Activated CD4-positive, alpha-beta T cell treated with anti-CD3 and anti-CD28 coated beads for 24 hours (primary cell): ENCODE measurements around the gene PIP5K1C.

Experiments
- DNase-seq, 2 donors: peaks; one replicate each; pipeline ENCODE4 v3.0.0-alpha.2; 2020; ENCODE audit warnings: low read depth in 2 of 2

The PIP5K1C gene, protein sequence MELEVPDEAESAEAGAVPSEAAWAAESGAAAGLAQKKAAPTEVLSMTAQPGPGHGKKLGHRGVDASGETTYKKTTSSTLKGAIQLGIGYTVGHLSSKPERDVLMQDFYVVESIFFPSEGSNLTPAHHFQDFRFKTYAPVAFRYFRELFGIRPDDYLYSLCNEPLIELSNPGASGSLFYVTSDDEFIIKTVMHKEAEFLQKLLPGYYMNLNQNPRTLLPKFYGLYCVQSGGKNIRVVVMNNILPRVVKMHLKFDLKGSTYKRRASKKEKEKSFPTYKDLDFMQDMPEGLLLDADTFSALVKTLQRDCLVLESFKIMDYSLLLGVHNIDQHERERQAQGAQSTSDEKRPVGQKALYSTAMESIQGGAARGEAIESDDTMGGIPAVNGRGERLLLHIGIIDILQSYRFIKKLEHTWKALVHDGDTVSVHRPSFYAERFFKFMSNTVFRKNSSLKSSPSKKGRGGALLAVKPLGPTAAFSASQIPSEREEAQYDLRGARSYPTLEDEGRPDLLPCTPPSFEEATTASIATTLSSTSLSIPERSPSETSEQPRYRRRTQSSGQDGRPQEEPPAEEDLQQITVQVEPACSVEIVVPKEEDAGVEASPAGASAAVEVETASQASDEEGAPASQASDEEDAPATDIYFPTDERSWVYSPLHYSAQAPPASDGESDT

DNA sequence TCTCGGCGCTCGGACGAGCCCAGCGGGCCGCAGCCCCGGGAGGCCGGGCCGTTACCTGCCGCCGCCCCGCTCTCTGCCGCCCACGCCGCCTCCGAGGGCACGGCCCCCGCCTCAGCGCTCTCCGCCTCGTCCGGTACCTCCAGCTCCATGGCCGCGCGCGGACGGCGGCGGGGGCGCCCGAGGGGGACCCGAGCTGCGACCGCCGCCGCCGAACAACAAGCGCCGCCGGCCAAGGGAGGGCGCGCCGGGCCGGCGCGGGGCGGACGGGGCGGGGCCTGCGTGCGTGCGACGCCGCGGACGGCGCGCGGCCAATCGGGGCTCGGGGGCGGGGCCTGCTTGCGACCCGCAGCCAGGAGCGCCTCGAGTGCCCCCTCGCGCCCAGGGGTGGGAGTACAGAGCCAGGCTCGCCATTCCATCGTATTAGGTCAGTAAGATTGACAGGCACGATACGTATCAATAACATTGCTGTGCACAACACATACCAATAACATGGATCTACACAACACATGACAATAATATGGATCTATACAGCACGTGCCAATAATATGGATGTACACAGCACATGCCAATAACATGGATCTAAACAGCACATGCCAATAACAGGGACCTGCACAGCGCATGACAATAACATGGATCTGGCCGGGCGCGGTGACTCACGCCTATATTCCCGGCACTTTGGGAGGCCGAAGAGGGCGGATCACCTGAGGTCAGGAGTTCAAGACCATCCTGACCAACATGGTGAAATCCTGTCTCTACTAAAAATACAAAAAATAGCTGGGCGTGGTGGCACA is at the start of gene PIP5K1C:
Gene PIP5K1C (minus strand): TSS at position 227 of the 791 bp plus-strand sequence. CDS start 78 bp downstream, at position 149.
- peak; percentile 92 to 93 for DNase-seq

DNA sequence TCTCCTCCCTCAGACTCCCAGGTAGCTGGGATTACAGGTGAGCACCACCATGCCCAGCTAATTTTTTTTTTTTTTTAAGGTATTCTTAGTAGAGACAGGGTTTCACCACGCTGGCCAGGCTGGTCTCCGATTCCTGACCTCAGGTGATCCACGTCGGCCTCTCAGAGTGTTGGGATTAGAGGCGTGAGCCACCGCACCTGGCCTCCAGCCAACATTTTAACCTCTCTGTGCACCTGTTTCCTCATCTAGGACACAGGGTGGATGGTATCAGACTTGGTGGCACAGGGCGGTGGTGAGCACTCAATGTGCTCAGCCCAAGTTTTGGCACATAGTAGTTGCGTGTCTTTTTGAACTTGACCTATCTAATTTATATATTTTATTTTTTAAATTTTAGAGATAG is 48.7 kb upstream of the PIP5K1C start:
- DNase-seq: no peak

DNA sequence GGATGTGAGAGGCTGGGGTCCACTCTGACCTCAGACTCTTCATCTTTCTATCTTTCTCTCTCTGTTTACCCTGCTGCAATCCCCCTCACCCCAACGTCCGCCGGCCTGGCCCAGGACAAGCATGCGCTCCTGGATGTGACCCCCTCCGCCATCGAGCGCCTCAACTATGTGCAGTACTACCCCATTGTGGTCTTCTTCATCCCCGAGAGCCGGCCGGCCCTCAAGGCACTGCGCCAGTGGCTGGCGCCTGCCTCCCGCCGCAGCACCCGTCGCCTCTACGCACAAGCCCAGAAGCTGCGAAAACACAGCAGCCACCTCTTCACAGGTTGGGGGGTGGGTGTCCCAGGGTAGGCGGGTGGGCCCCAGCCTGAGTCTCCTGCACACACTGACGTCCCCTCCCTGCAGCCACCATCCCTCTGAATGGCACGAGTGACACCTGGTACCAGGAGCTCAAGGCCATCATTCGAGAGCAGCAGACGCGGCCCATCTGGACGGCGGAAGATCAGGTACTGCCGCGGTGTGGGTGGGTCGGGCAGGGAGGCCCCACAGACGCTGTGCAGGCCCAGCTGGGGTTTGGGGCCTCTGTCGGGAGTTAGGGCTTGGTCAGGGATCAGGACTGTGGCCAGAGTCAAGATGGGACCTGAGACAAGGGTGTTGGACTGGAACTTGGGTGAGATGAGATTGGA is 46.2 kb upstream of the PIP5K1C start:
- no peak for DNase-seq

DNA sequence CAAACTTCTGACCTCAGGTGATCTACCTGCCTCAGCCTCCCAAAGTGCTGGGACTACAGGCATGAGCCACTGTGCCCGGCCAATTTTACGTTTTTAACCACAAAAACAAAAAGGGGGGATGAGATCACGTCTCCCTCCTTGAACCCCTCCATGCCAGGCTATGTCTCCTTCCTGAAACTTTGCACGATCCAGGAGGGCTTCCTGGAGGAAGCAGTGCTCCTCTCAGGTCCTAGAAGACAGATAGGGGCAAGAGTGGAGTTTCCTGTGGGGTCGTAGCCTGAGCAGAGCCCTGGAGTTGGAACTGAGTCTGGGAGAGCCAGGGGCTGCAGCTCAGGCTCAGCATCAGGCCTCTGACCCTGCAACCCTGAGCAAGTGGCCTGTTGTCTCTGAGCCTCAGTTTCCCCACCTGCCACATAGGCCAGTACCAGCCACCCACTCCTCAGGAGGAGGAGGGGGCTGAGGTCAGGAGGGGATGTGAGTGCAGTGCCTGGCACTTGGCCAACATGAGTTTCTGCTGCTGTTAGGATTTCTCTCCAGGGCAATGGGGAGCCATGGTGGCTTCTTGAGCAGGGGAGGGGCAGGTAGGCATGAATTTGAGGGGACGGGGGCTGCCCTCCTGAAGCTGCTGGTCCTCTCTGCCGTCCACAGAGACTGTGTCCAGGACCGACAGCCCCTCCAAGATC is 45.2 kb upstream of the PIP5K1C start:
- no peak for DNase-seq

DNA sequence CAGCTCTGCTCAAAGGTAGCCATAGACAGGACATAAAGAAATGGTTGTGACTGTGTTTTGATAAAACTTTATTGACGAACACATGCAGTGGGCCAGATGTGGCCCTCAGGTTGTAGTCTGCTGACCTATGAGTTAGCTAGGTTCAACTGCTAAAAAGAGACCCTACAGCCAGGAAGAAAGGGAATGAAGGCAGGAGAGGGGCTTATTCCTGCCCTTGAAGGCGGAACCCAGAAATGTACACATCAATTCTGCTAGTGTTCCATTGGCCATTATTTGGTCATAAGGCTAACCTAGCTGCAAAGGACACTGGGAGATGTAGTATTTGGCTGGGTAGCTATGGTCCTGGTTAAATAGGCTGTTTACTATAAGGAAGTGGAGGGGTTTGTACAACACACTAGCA is 43.2 kb upstream of the PIP5K1C start:
- no peak for DNase-seq

DNA sequence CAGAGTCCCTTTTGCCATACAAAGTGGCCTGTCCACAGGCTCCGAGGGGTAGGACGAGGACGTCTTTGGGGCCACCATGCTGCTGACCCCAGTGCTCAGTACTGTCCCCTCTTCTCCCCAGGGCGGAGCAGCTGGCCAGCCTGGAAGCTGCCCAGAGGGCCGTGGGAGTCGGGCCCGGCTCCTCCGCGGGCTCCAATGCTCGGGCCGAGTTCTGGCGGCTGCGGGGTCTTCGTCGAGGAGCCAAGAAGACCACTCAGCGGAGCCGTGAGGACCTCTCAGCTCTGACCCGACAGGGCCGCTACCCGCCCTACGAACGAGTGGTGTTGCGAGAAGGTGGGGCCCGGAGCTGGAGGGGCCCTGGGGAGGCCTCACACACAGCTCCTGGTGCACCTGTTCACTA is 40.2 kb upstream of the PIP5K1C start:
- DNase-seq: no peak

DNA sequence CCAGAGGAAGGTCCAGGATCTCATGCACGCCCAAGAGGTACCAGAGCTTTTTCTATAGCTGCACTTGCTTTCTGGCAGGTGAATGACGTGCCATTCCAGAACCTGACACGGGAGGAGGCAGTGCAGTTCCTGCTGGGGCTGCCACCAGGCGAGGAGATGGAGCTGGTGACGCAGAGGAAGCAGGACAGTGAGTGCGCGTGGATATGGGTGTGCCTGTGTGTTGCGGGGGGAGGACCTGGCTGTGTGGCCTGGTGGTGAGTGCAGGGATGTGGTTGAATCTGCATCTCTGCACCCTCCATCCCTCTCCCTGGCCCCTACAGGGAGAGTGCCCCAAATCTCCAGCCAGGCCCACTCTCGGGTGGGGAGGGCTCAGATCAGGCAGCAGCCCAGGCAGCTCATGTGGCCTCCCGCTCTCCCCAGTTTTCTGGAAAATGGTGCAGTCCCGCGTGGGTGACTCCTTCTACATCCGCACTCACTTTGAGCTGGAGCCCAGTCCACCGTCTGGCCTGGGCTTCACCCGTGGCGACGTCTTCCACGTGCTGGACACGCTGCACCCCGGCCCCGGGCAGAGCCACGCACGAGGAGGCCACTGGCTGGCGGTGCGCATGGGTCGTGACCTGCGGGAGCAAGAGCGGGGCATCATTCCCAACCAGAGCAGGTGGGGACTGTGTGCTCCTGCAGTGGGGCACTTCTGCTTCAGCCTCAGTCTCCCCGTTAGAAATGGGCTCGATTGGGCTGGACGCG is 38.4 kb upstream of the PIP5K1C start:
- no peak for DNase-seq

DNA sequence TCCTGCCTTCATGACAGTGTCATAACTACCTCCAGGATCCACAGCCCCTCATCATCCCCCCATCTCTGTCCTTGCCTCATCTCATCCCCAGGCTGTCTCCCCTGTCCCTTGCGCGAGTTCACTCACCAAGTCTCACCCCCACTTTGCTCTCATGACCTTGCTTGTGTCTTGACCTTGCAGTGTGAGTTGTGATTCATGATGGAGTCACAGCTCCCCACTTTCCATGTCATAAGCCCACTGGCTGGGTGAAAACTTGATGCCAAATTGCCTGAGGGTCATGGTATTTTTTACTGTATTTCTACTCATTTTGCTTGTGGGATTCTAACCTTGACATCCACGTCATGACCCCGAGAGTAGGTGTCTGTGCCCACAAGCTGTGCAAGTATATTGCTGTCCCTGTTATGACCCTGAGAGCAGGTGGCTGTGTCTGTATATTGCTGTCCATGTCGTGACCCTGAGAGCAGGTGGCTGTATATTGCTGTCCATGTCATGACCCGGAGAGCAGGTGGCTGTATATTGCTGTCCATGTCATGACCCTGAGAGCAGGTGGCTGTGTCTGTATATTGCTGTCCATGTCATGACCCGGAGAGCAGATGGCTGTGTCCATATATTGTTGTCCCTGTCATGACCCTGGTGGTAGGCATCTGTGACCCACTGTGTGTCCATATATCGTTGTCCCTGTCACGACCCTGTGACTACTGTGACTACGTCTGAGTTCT is 37.4 kb upstream of the PIP5K1C start:
- DNase-seq: no peak

DNA sequence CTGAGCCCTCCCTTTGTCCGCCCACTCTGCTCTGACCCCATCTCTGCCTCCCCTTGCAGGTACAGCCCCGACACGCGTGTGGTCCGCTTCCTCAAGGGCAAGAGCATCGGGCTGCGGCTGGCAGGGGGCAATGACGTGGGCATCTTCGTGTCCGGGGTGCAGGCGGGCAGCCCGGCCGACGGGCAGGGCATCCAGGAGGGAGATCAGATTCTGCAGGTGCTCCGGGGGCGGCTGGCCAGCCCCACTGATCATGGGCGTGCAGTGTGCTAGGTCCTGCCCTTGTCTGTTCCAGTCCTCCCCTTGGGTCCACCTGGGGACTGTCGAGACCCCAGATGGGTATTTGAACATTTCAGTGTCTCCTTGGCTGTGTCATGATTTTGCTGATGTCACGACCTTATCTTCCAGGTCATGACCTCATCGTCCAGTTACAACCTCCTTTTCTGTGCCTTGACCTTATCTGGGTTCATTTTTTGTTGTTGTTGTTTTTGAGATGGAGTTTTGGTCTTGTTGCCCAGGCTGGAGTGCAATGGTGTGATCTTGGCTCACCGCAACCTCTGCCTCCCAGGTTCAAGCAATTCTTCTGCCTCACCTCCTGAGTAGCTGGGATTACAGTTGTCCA is 35.9 kb upstream of the PIP5K1C start:
- DNase-seq: no peak

DNA sequence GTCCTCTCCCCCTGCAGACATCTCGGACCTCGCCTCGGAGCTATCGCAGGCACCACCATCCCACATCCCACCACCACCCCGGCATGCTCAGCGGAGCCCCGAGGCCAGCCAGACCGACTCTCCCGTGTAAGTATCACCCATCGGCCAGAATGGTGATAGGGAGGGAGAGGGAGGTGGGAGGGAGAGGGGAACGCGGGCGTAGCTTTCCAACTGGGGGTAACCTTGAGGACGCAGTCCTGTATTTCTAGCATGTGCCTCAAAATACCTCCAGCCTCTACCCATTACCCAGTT is 34.0 kb upstream of the PIP5K1C start:
- DNase-seq: no peak

DNA sequence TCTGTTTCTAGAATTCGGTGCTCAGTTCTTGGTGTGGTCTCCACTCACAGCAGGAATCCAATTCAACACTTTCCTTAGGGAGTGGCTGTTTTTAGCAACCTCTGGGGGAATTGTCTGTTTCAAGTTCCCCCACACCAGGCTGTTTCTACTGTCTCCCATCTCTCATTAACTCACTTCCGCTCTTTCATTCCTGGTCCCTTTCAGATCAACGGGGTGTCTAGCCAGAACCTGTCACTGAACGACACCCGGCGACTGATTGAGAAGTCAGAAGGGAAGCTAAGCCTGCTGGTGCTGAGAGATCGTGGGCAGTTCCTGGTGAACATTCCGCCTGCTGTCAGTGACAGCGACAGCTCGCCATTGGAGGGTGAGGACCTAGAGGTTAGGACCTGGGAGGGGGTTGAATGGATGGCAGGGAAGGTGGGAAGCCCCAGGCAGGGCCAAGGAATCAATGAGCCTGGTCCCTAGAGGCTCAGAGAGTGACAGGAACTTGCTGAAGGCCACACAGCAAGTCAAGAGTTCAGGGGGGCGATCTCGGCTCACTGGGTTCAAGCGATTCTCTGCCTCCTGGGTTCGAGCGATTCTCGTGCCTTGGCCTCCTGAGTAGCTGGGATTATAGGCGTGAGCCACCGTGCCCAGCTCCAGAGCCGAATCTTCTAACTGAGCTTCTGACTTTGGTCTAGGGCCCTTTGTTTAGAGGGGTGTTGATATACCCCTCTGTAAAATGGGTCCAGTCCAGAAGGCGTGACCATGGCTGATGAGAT is 33.5 kb upstream of the PIP5K1C start:
- no peak for DNase-seq

DNA sequence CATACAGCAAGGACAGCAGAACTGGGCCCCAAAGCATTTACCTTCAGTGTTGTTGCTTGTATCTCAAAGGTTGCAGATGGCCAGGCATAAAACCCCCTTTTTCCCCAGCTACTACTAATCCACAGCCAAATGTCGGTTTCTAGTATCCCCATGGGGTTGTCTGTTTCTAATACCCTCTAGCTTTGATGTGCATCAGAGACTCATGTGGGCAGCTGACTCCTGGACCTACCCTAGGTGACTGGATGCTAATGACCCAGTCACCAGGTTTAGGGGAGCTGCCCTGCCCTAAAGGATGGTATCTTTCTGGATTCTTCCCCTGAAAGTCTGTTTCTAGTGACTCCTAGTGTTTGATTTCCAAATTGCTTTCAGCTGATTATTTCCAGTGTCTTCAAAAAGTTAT is 31.8 kb upstream of the PIP5K1C start:
- DNase-seq: no peak

DNA sequence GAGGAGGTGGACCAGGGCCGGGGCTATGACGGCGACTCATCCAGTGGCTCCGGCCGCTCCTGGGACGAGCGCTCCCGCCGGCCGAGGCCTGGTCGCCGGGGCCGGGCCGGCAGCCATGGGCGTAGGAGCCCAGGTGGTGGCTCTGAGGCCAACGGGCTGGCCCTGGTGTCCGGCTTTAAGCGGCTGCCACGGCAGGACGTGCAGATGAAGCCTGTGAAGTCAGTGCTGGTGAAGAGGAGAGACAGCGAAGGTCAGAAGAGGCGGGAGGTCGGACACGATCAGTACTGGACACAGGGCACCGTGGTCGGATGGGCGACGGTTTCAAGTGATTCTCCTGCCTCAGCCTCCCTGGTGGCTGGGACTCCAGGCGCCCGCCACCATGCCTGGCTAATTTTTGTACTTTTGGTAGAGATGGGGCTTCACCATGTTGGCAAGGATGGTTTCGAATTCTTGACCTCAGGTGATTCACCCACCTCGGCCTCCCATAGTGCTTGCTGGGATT is 30.2 kb upstream of the PIP5K1C start:
- DNase-seq: no peak

DNA sequence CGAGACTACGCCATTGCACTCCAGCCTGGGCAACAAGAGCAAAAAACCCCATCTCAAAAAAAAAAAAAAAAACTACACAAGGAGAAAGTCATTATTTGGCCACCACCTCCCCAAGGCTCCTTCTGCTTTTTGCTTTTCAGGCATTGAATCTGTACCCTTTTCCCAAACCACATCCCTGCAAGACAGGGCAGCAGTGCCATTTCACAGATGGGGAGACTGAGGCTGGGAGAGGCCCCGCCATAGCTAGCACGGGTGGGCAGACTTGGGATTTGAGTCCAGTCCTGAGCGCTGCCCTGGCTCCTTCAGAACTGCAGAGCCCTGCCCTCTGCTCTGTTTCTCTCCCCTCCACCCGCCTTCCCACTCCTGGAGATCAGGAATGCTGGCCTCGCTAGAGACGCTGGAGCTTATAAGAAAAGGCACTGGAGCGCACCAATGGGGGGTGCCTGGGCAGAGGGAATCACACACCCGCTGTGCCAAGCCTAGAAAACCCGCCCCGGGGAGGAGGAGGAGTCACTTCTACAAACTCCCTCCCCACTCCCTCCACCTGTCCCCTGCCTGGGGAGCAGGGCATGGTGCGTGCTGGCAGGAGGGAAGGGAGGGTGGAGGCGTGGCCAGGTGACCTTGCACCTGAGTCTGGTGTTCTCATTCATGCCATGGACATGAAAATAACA is 25.5 kb upstream of the PIP5K1C start:
- no peak for DNase-seq

DNA sequence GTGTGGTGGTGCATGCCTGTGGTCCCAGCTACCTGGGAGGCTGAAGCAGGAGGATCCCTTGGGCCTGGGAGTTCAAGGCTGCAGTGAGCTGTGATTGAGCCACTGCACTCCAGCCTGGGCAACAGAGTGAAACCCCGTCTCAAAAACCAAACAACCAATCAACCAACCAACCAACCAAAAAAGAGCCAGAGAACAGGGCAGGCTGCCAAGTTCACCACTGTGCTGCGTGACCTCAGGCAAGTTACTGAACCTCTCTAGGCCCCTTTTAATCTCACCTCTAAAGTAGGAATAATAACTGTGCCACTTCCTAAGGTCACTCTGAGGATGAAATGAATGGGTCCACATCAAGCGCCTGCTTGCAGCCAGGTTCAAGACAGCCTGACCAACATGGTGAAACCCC is 24.9 kb upstream of the PIP5K1C start:
- no peak for DNase-seq

DNA sequence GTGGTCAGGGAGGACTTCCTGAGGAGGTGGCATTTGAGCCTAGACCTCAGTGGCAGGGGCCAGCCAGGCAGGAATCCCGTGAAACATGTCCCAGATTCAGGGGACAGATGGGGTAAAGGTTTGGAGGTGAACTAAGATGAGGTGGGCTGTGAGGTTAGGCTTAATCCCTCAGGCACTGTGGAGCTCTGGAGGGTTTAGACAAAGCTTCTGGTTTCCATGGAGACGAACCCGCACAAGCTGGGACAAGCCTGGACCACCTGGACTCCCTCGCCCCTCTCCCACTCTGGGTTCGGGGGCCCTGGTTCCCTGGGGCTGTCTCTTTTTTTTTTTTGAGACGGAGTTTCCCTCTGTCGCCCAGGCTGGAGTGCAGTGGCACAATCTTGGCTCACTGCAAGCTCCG is 23.6 kb upstream of the PIP5K1C start:
- DNase-seq: no peak

DNA sequence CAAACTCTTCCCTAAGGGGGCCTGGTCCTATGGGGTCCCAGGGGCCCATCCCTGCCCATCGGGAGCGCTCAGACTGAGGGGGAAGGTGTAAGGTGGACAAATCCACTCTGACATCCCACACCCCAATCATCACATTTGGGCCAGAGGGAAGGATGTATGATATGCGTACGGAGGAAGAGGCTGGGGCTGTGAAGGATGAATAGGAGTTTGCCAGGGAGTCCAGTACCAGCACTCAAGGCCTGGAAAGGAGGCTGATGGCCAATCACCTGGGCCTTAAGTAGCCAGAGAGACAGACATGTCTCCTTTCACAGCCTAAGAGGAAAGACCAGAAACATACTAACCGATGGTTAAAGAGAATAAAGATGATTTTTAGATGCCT is 22.8 kb upstream of the PIP5K1C start:
- no peak for DNase-seq

DNA sequence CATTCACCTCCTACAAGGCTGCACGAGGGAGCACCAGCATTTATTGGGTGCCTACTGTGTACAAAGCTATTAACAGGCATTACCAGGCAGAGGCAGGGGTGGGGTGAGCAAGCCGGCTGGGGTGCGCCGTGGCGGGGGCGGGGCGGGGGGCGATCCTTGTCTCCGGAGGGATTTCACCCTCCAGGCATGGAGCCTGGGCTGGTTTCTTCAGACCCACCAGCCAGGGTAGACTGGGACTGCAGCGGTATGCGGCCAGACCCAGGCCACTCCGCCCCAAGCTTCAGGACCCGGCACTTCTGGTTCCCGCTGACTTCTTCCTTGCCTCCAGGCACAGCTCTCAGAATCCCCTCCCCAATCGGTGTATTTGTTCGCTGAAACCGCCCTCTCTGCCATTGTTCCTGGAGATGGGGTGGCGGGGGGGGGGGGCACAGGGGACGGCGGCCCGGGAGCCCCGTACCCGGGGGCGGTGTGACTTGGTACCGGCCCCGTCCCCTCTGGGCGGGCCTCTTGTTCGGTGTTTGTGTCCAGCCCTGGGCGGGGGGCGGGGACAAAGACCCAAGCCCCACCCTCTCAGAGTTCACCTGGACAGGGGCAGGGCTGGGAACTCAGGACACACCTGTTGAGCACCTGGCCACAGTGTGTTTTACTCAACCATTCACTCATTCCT is 22.3 kb upstream of the PIP5K1C start:
- DNase-seq: no peak
